ENCODE results near the gene SSTR3. TPM values are rescaled to one million over a fixed set of nuclear protein-coding genes. Genes with fewer than 3 reads are reported as not detected.

The SSTR3 gene
- total and polyA plus RNA-seq, 9 of the 15 experiments (the other 6 are each of a cell fraction or from before 2014, with no cell fraction given): 0.03 TPM; not detected in 8

DNA sequence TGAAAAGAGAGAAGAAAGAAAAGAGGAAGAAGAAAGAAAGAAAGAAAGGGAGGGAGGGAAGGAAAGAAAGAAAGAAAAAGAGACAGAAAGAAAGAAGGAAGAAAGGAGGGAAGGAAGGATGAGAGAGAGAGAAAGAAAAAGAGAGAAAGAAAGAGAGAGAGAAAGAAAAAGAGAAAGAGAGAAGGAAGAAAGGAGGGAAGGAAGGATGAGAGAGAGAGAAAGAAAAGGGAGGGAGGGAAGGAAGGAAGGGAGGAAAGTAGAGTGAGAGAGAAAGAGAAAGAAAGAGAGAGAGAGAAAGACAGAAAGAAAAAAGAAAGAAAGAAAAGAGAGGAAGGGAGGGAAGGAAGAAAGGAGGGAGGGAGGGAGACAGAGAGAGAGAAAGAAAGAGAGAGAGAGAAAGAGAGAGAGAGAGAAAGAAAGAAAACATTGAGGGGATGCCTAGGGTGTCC, 43.3 kb upstream of the SSTR3 start (continued):
- TF ChIP-seq ZBTB26 (CRISPR knock-in tag; IDR thresholded peaks at IDR 0.05) (peak; percentile 77; the same call in 1 of the 2 replicates), TSC22D4 (tag; IDR thresholded peaks at IDR 0.05) (no peak), NCOA1 (IDR thresholded peaks at IDR 0.05; ENCODE audit: low read depth) (no peak), HDAC1 (IDR thresholded peaks at IDR 0.05) (peak in 1 of 2 experiments; percentile 65; a peak in 2 of 4 replicates), POLR2B (IDR thresholded peaks at IDR 0.05; ENCODE audit: low read depth, partially characterized antibody) (no peak), ZBTB7A (IDR thresholded peaks at IDR 0.05; ENCODE audit: borderline replicate concordance, control insufficient read depth, low read depth, low read length) (no peak), DPF2 (IDR thresholded peaks at IDR 0.05) (0 out of 2 replicates have a peak, but pooled peaks have one; percentile 12), MEF2D (tag; conservative IDR thresholded peaks at IDR 0.05; ENCODE audit: low read depth) (no peak), MTA2 (IDR thresholded peaks at IDR 0.05; ENCODE audit: low read depth) (peak; percentile 46), ARID2 (IDR thresholded peaks at IDR 0.05) (0 out of 2 replicates have a peak, but pooled peaks have one; percentile 37), ZBTB5 (IDR thresholded peaks at IDR 0.05) (peak; percentile 44; the same call in 1 of the 2 replicates), NKRF (IDR thresholded peaks at IDR 0.05; ENCODE audit: borderline replicate concordance) (peak; percentile 53; the same call in 1 of the 2 replicates), EHMT2 (IDR thresholded peaks at IDR 0.05) (peak; percentile 62), SOX6 (IDR thresholded peaks at IDR 0.05) (no peak), YBX1 (IDR thresholded peaks at IDR 0.05) (0 out of 2 replicates have a peak, but pooled peaks have one; percentile 43), ELF4 (CRISPR knock-in tag; IDR thresholded peaks at IDR 0.05) (peak; percentile 68; the same call in 1 of the 2 replicates), ARNT (IDR thresholded peaks at IDR 0.05) (peak in 1 of 2 experiments; percentile 49; a peak in 1 of 4 replicates), MAFF (IDR thresholded peaks at IDR 0.05; ENCODE audit: low read length) (no peak), ZKSCAN1 (IDR thresholded peaks at IDR 0.05; ENCODE audit: low read depth, low read length) (no peak), MTA1 (IDR thresholded peaks at IDR 0.05; ENCODE audit: borderline replicate concordance) (peak; percentile 88)
- TF ChIP-seq, protein P1, sequence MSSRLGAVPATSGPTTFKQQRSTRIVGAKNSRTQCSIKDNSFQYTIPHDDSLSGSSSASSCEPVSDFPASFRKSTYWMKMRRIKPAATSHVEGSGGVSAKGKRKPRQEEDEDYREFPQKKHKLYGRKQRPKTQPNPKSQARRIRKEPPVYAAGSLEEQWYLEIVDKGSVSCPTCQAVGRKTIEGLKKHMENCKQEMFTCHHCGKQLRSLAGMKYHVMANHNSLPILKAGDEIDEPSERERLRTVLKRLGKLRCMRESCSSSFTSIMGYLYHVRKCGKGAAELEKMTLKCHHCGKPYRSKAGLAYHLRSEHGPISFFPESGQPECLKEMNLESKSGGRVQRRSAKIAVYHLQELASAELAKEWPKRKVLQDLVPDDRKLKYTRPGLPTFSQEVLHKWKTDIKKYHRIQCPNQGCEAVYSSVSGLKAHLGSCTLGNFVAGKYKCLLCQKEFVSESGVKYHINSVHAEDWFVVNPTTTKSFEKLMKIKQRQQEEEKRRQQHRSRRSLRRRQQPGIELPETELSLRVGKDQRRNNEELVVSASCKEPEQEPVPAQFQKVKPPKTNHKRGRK (tag; IDR thresholded peaks at IDR 0.05): peak; percentile 99
- TF ChIP-seq, protein P2, sequence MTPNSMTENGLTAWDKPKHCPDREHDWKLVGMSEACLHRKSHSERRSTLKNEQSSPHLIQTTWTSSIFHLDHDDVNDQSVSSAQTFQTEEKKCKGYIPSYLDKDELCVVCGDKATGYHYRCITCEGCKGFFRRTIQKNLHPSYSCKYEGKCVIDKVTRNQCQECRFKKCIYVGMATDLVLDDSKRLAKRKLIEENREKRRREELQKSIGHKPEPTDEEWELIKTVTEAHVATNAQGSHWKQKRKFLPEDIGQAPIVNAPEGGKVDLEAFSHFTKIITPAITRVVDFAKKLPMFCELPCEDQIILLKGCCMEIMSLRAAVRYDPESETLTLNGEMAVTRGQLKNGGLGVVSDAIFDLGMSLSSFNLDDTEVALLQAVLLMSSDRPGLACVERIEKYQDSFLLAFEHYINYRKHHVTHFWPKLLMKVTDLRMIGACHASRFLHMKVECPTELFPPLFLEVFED (CRISPR knock-in tag; conservative IDR thresholded peaks at IDR 0.05): peak; percentile 73; the same call in 1 of the 2 replicates

All from K562 (cell line).